Measurements from ENCODE around the gene NKTR. TPM values are rescaled to one million over a fixed set of nuclear protein-coding genes. Genes with fewer than 3 reads are reported as not detected.

NKTR gene
- total and polyA plus RNA-seq, 7 donors = 9.0 to 23.0 (median 14.1) TPM

- no peaks in the 10 kb centered on the region for H3K36me3 ChIP-seq (ENCODE audit: insufficient read depth in 1 of 2, low read depth in 1 of 2)
- ATAC-seq = no peak
- H3K4me3 ChIP-seq = peak overlapping the region; percentile 81
- no peaks in the 10 kb centered on the region for H3K9me3 ChIP-seq
- H3K4me1 ChIP-seq = peaks cover 35% of the 10 kb centered on the region
- H3K27me3 ChIP-seq (ENCODE audit: insufficient read depth in 3 of 3, low read length in 2 of 3) = no peaks in the 10 kb centered on the region
- WGBS, 3 donors = 92 to 100% (median 94%) methylated on average over 1 of the region's 1 CpG
- intact Hi-C loops (cut with DNase I) = no loop called here
- H3K27ac ChIP-seq = no peak overlapping the region
- no peak for DNase-seq
- TF ChIP-seq CTCF (IDR thresholded peaks at IDR 0.05) = no peak
These were observed 2.5 kb downstream of the NKTR start for GRCh38 chr3:42602961-42603360.

- Histone ChIP-seq H3K4me1 (peaks cover 43% of the 10 kb centered on the region), H3K27ac (peak overlapping the region; percentile 62), H3K9me3 (no peaks in the 10 kb centered on the region), H3K27me3 (ENCODE audit: insufficient read depth in 3 of 3, low read length in 2 of 3) (no peaks in the 10 kb centered on the region), H3K36me3 (ENCODE audit: insufficient read depth in 1 of 2, low read depth in 1 of 2) (no peaks in the 10 kb centered on the region), H3K4me3 (no peak overlapping the region)
- 30 to 45% (median 32%) methylated on average over 5 of the region's 5 CpGs for WGBS, 3 donors
- ATAC-seq (peak; percentile 66 to 78 (median 76)), DNase-seq (no peak)
- intact Hi-C loops (cut with DNase I) = loop anchor here in 1 of 2 donors (5.0 kb wide), 1 partner anchor 47 kb away; the partner anchor contains the start of gene ZBTB47
- TF ChIP-seq CTCF (IDR thresholded peaks at IDR 0.05) = no peak
These were observed 5.2 kb downstream of the NKTR start for GRCh38 chr3:42605546-42606173.

- 16 to 22% (median 19%) methylated on average over 5 of the region's 5 CpGs for WGBS, 3 donors
- intact Hi-C loops (cut with DNase I) = loop anchor here in 1 of 2 donors (5.0 kb wide), 1 partner anchor 44 kb away; the partner anchor contains the start of gene ZBTB47
- peak in 1 of 4 donors; percentile 14 for ATAC-seq
- TF ChIP-seq CTCF (IDR thresholded peaks at IDR 0.05) = no peak
- no peak for DNase-seq
- Histone ChIP-seq H3K4me1 (peaks cover 35% of the 10 kb centered on the region), H3K9me3 (no peaks in the 10 kb centered on the region), H3K27ac (peak overlapping the region; percentile 53), H3K36me3 (ENCODE audit: insufficient read depth in 1 of 2, low read depth in 1 of 2) (no peaks in the 10 kb centered on the region), H3K4me3 (no peak overlapping the region), H3K27me3 (ENCODE audit: insufficient read depth in 3 of 3, low read length in 2 of 3) (no peaks in the 10 kb centered on the region)
These were observed 8.1 kb downstream of the NKTR start for GRCh38 chr3:42608581-42608980.

GRCh38 chr3:42610976-42611375 lies 10.5 kb downstream of the NKTR start:
- intact Hi-C loops (cut with DNase I) = no loop called here
- Histone ChIP-seq H3K4me1 (peaks cover 31% of the 10 kb centered on the region), H3K27me3 (ENCODE audit: insufficient read depth in 3 of 3, low read length in 2 of 3) (no peaks in the 10 kb centered on the region), H3K27ac (peak overlapping the region; percentile 51), H3K9me3 (no peaks in the 10 kb centered on the region), H3K36me3 (ENCODE audit: insufficient read depth in 1 of 2, low read depth in 1 of 2) (no peaks in the 10 kb centered on the region), H3K4me3 (no peak overlapping the region)
- WGBS, 3 donors = 65 to 84% (median 81%) methylated on average over 1 of the region's 1 CpG
- TF ChIP-seq CTCF (IDR thresholded peaks at IDR 0.05) = no peak
- ATAC-seq = no peak
- no peak for DNase-seq

- no peak for TF ChIP-seq CTCF (IDR thresholded peaks at IDR 0.05)
- WGBS, 3 donors = 70 to 83% (median 76%) methylated on average over 1 of the region's 1 CpG
These were observed 11.7 kb downstream of the NKTR start for GRCh38 chr3:42612217-42612616.

More at GRCh38 chr3:42612217-42612616, 11.7 kb downstream of the NKTR start:
- Histone ChIP-seq H3K4me1 (peaks cover 36% of the 10 kb centered on the region), H3K27ac (peak overlapping the region; percentile 69), H3K4me3 (no peak overlapping the region), H3K36me3 (ENCODE audit: insufficient read depth in 1 of 2, low read depth in 1 of 2) (no peaks in the 10 kb centered on the region), H3K9me3 (no peaks in the 10 kb centered on the region), H3K27me3 (ENCODE audit: insufficient read depth in 3 of 3, low read length in 2 of 3) (no peaks in the 10 kb centered on the region)
- DNase-seq = no peak
- ATAC-seq = no peak
- intact Hi-C loops (cut with DNase I) = no loop called here
